Peyer's patch (tissue), 4 donors: Measurements from ENCODE around the gene PTPRA.

Experiments used
- POLR2A ChIP-seq, 2 donors: fragments of 450-650 bp; IDR thresholded peaks; one replicate each; pipeline ENCODE4 v1.5.1; 2017; ENCODE audit warnings: antibody characterized with exemption in 2 of 2, mild to moderate bottlenecking in 2 of 2, moderate library complexity in 2 of 2
- TF ChIP-seq, protein P1 (sequence below), 6 experiments: fragments of 450-650 bp in 4 of 6; fragments of 200-600 bp in 2 of 6; sonication (generic) in 1 of 6; IDR thresholded peaks; one replicate each; pipeline ENCODE4 v1.5.1; 2017 to 2019; ENCODE audit warnings: antibody characterized with exemption in 6 of 6, mild to moderate bottlenecking in 3 of 6, moderate library complexity in 1 of 6

DNA sequence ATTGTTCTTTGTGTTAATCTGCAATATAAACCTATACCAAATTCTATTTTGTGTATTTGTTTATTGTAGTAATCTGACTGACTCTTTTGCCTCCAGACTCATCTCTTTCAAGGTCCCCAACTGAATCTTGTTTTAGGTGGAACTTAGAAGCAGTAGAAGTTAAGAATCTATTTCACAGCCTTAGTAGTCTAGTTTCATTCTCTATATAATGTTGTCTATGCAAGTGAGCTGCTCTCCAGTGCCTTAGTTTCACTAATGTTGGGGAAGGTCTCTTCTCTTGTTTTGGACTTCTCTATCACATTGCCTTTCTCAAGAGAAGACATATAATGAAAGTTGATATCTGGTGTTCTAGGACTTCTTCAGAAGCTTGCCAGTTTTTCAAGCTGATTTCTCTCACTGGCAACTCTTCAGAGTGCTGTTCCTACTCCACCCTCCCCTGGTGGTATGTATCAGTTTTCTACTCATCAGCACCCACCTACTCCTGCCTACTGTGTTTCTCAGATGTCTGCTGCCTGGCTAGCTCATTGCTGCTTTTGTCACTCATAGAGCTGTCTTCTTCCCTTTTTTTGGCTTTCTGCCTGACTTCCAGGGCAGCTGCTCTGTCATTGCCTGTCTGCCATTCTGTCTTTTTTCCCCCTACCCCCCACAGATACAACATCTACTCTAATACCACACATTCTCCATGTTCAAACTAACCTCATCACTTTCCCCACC is 82.1 kb downstream of the PTPRA start:
- TF ChIP-seq, protein P1, sequence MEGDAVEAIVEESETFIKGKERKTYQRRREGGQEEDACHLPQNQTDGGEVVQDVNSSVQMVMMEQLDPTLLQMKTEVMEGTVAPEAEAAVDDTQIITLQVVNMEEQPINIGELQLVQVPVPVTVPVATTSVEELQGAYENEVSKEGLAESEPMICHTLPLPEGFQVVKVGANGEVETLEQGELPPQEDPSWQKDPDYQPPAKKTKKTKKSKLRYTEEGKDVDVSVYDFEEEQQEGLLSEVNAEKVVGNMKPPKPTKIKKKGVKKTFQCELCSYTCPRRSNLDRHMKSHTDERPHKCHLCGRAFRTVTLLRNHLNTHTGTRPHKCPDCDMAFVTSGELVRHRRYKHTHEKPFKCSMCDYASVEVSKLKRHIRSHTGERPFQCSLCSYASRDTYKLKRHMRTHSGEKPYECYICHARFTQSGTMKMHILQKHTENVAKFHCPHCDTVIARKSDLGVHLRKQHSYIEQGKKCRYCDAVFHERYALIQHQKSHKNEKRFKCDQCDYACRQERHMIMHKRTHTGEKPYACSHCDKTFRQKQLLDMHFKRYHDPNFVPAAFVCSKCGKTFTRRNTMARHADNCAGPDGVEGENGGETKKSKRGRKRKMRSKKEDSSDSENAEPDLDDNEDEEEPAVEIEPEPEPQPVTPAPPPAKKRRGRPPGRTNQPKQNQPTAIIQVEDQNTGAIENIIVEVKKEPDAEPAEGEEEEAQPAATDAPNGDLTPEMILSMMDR (IDR thresholded peaks at IDR 0.05): no peak
- no peak for TF ChIP-seq POLR2A (IDR thresholded peaks at IDR 0.05)
